HepG2 (cell line): ENCODE measurements around the gene SH3D19. TPM values are rescaled to one million over a fixed set of nuclear protein-coding genes. Genes with fewer than 3 reads are reported as not detected.
A peak's percentile ranks its signal among the peaks of the same experiment; 100 is the strongest.

Experiments used
- ATF7 ChIP-seq, 2 experiments: fragments of 450-650 bp in 1 of 2; sonication (generic) in 1 of 2; formaldehyde crosslinking in 1 of 2; IDR thresholded peaks; 2 replicates each; pipeline versions ENCODE4 v1.4.0 to v1.6.1; 2016 to 2020; ENCODE audit warnings: antibody characterized with exemption in 1 of 2, mild to moderate bottlenecking in 1 of 2, missing genetic modification reagents in 1 of 2
- ELF1 ChIP-seq: sonication (generic); formaldehyde crosslinking; IDR thresholded peaks from 2 replicates; pipeline ENCODE4 v1.4.0; 2020; ENCODE audit warnings: missing genetic modification reagents
- ETV6 ChIP-seq: sonication (generic); formaldehyde crosslinking; conservative IDR thresholded peaks from 2 replicates; pipeline ENCODE4 v1.4.0; 2020; ENCODE audit warnings: missing genetic modification reagents
- HOXD1 ChIP-seq: sonication (generic); formaldehyde crosslinking; IDR thresholded peaks from 2 replicates; pipeline ENCODE4 v1.5.0; 2020; ENCODE audit warnings: missing genetic modification reagents
- JUNB ChIP-seq: sonication (generic); formaldehyde crosslinking; IDR thresholded peaks from 2 replicates; pipeline ENCODE4 v1.8.0; 2022; ENCODE audit warnings: missing genetic modification reagents, mild to moderate bottlenecking, borderline replicate concordance
- NR2F2 ChIP-seq: IDR thresholded peaks from 2 replicates; pipeline ENCODE4 v1.6.1; 2012; ENCODE audit warnings: low read depth, inconsistent platforms, borderline replicate concordance
- SMYD3 ChIP-seq: sonication (generic); formaldehyde crosslinking; IDR thresholded peaks from 2 replicates; pipeline ENCODE4 v1.8.1; 2023; ENCODE audit warnings: mild to moderate bottlenecking, missing genetic modification reagents
- SP140L ChIP-seq: sonication (generic); formaldehyde crosslinking; IDR thresholded peaks from 2 replicates; pipeline ENCODE4 v1.4.0; 2020; ENCODE audit warnings: missing genetic modification reagents, borderline replicate concordance
- ZFP36L1 ChIP-seq: sonication (generic); formaldehyde crosslinking; IDR thresholded peaks from 2 replicates; pipeline ENCODE4 v1.8.0; 2022; ENCODE audit warnings: mild to moderate bottlenecking, missing genetic modification reagents, moderate library complexity
- ZNF10 ChIP-seq: sonication (generic); formaldehyde crosslinking; IDR thresholded peaks from 2 replicates; pipeline ENCODE4 v1.4.0; 2020; ENCODE audit warnings: mild to moderate bottlenecking, low read depth, missing genetic modification reagents, borderline replicate concordance
- ZNF101 ChIP-seq: sonication (generic); formaldehyde crosslinking; IDR thresholded peaks from 2 replicates; pipeline ENCODE4 v1.4.0; 2020; ENCODE audit warnings: mild to moderate bottlenecking, low read depth, missing genetic modification reagents, borderline replicate concordance
- ZNF160 ChIP-seq: sonication (generic); formaldehyde crosslinking; IDR thresholded peaks from 2 replicates; pipeline ENCODE4 v1.8.0; 2022; ENCODE audit warnings: mild to moderate bottlenecking, inconsistent platforms, missing genetic modification reagents
- ZNF367 ChIP-seq: sonication (generic); formaldehyde crosslinking; IDR thresholded peaks from 2 replicates; pipeline ENCODE4 v1.4.0; 2020; ENCODE audit warnings: missing genetic modification reagents, borderline replicate concordance
- ZNF44 ChIP-seq: sonication (generic); formaldehyde crosslinking; IDR thresholded peaks from 2 replicates; pipeline ENCODE4 v1.5.1; 2020; ENCODE audit warnings: mild to moderate bottlenecking, missing genetic modification reagents
- ZNF468 ChIP-seq: sonication (generic); formaldehyde crosslinking; IDR thresholded peaks from 2 replicates; pipeline ENCODE4 v1.8.0; 2022; ENCODE audit warnings: mild to moderate bottlenecking, moderate library complexity, missing genetic modification reagents
- ZNF543 ChIP-seq: sonication (generic); formaldehyde crosslinking; IDR thresholded peaks from 2 replicates; pipeline ENCODE4 v1.4.0; 2020; ENCODE audit warnings: mild to moderate bottlenecking, missing genetic modification reagents
- ZNF615 ChIP-seq: sonication (generic); formaldehyde crosslinking; IDR thresholded peaks from 2 replicates; pipeline ENCODE4 v1.5.0; 2020; ENCODE audit warnings: mild to moderate bottlenecking, missing genetic modification reagents, borderline replicate concordance
- ZNF850 ChIP-seq: sonication (generic); formaldehyde crosslinking; conservative IDR thresholded peaks from 2 replicates; pipeline ENCODE4 v1.9.0; 2021; ENCODE audit warnings: mild to moderate bottlenecking, missing genetic modification reagents
- ZNF883 ChIP-seq: sonication (generic); formaldehyde crosslinking; IDR thresholded peaks from 2 replicates; pipeline ENCODE4 v1.5.1; 2020; ENCODE audit warnings: mild to moderate bottlenecking, missing genetic modification reagents; ENCODE audit errors: not compliant biosample characterization
- ZSCAN22 ChIP-seq: sonication (generic); formaldehyde crosslinking; IDR thresholded peaks from 2 replicates; pipeline ENCODE4 v1.4.0; 2020; ENCODE audit warnings: mild to moderate bottlenecking, missing genetic modification reagents
- polyA plus RNA-seq, 8 experiments: library from polyadenylated mRNA; depleted of rRNA in 3 of 8; stranded (reverse) in 7 of 8; unstranded in 1 of 8; fragments of >200 nt; fragmentation: Illumina TruSeq in 4 of 8; extraction: Trizol in 4 of 8; gene quantifications; 2 replicates each; pipeline versions ENCODE4 v1.2.1 to v1.2.3, GENCODE V29; 2011 to 2016; ENCODE audit warnings: low read depth in 4 of 8, missing spikeins in 1 of 8, mixed read lengths in 1 of 8; ENCODE audit not compliant: insufficient read depth in 1 of 8
- total RNA-seq, 5 experiments: library from RNA; depleted of rRNA; stranded (reverse); fragments of >200 nt; fragmentation: Illumina TruSeq; extraction: Trizol; gene quantifications; 2 replicates each; pipeline ENCODE4 v1.2.3, GENCODE V29; 2016; ENCODE audit warnings: low read depth in 1 of 5
- TF ChIP-seq, protein P1 (sequence below): IDR thresholded peaks from 2 replicates; pipeline ENCODE4 v1.6.1; 2012; ENCODE audit warnings: inconsistent platforms
- TF ChIP-seq, protein P2 (sequence below): sonication (generic); formaldehyde crosslinking; IDR thresholded peaks from 2 replicates; pipeline ENCODE4 v1.4.0; 2020; ENCODE audit warnings: mild to moderate bottlenecking, missing genetic modification reagents
- TF ChIP-seq, protein P3 (sequence below): sonication (generic); formaldehyde crosslinking; IDR thresholded peaks from 2 replicates; pipeline ENCODE4 v1.9.0; 2021; ENCODE audit warnings: missing genetic modification reagents, mild to moderate bottlenecking, borderline replicate concordance
- TF ChIP-seq, protein P4 (sequence below): IDR thresholded peaks from 2 replicates; pipeline ENCODE4 v1.6.1; 2016; ENCODE audit warnings: low read depth

Gene SH3D19
- total and polyA plus RNA-seq, 2 of the 13 experiments (the other 11 are each of a cell fraction or from before 2014, with no cell fraction given) = 31.2 to 38.0 TPM

DNA sequence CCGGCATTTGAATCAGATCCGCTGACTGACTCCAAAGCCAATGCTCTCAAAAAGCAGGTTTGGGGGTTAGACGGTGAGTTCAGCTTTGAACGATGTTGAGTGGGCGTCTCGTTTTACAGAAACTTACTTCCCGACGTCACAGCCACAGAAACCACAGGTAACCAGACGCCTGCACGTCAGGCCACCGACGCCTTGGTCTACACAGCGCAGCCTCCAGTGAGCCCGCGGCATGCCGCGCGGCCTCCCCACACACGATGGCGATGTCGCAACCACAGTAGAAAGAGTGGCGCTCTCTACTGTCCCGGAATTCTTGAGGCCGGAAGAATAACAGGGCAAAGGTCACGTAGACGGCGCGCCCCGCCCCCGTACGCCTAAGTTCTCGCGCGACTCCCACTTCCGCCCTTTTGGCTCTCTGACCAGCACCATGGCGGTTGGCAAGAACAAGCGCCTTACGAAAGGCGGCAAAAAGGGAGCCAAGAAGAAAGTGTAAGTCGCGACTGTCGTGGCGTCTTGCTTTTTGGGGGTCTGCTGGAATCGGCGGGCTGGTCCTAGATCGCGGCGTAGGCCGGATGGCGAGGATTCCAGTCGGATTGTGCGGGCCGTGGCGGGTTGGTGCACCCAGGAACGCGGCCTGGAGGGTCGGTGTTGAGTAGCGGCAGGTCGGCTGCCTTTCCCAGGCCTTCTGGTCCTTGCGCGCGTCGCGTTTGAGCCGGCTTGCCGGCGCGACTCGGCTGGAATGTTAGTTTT is 226.0 kb downstream of the SH3D19 start, which contains the start of gene RPS3A (continued):
- TF ChIP-seq SMYD3 (CRISPR knock-in tag) = peak; percentile 97
- peak; percentile 63; the same call in 1 of the 2 replicates for TF ChIP-seq ZNF44 (CRISPR knock-in tag)
- peak; percentile 69; the same call in 1 of the 2 replicates for TF ChIP-seq ZNF615 (CRISPR knock-in tag)
- TF ChIP-seq ELF1 (CRISPR knock-in tag) = peak; percentile 99
- no peak; the same call in 1 of the 2 replicates for TF ChIP-seq ZFP36L1 (CRISPR knock-in tag)
- TF ChIP-seq JUNB (CRISPR knock-in tag) = peak; percentile 76; the same call in 1 of the 2 replicates
- TF ChIP-seq ZNF850 (CRISPR knock-in tag) = peak; percentile 72; the same call in 1 of the 2 replicates
- 0 out of 2 replicates have a peak, but pooled peaks have one; percentile 51 for TF ChIP-seq ZNF367 (CRISPR knock-in tag)
- peak; percentile 3 for TF ChIP-seq ETV6
- peak; percentile 68; the same call in 1 of the 2 replicates for TF ChIP-seq NR2F2
- TF ChIP-seq, protein P1, sequence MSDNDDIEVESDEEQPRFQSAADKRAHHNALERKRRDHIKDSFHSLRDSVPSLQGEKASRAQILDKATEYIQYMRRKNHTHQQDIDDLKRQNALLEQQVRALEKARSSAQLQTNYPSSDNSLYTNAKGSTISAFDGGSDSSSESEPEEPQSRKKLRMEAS = peak; percentile 94
- TF ChIP-seq ATF7 (IDR thresholded peaks at IDR 0.05) = no peak
- 0 out of 2 replicates have a peak, but pooled peaks have one; percentile 43 for TF ChIP-seq ATF7 (CRISPR knock-in tag; IDR thresholded peaks at IDR 0.05)
- TF ChIP-seq, protein P2, sequence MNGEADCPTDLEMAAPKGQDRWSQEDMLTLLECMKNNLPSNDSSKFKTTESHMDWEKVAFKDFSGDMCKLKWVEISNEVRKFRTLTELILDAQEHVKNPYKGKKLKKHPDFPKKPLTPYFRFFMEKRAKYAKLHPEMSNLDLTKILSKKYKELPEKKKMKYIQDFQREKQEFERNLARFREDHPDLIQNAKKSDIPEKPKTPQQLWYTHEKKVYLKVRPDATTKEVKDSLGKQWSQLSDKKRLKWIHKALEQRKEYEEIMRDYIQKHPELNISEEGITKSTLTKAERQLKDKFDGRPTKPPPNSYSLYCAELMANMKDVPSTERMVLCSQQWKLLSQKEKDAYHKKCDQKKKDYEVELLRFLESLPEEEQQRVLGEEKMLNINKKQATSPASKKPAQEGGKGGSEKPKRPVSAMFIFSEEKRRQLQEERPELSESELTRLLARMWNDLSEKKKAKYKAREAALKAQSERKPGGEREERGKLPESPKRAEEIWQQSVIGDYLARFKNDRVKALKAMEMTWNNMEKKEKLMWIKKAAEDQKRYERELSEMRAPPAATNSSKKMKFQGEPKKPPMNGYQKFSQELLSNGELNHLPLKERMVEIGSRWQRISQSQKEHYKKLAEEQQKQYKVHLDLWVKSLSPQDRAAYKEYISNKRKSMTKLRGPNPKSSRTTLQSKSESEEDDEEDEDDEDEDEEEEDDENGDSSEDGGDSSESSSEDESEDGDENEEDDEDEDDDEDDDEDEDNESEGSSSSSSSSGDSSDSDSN (CRISPR knock-in tag) = peak; percentile 83
- no peak for TF ChIP-seq SP140L
- TF ChIP-seq ZNF883 (CRISPR knock-in tag) = peak; percentile 94
- TF ChIP-seq ZNF468 (CRISPR knock-in tag) = no peak
- TF ChIP-seq HOXD1 (CRISPR knock-in tag) = peak; percentile 92
- peak; percentile 87 for TF ChIP-seq ZNF160 (CRISPR knock-in tag)
- TF ChIP-seq ZNF101 (CRISPR knock-in tag) = peak; percentile 44; the same call in 1 of the 2 replicates
- TF ChIP-seq, protein P3, sequence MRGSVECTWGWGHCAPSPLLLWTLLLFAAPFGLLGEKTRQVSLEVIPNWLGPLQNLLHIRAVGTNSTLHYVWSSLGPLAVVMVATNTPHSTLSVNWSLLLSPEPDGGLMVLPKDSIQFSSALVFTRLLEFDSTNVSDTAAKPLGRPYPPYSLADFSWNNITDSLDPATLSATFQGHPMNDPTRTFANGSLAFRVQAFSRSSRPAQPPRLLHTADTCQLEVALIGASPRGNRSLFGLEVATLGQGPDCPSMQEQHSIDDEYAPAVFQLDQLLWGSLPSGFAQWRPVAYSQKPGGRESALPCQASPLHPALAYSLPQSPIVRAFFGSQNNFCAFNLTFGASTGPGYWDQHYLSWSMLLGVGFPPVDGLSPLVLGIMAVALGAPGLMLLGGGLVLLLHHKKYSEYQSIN (CRISPR knock-in tag) = no peak
- TF ChIP-seq ZNF543 (CRISPR knock-in tag) = peak; percentile 85; the same call in 1 of the 2 replicates
- TF ChIP-seq, protein P4, sequence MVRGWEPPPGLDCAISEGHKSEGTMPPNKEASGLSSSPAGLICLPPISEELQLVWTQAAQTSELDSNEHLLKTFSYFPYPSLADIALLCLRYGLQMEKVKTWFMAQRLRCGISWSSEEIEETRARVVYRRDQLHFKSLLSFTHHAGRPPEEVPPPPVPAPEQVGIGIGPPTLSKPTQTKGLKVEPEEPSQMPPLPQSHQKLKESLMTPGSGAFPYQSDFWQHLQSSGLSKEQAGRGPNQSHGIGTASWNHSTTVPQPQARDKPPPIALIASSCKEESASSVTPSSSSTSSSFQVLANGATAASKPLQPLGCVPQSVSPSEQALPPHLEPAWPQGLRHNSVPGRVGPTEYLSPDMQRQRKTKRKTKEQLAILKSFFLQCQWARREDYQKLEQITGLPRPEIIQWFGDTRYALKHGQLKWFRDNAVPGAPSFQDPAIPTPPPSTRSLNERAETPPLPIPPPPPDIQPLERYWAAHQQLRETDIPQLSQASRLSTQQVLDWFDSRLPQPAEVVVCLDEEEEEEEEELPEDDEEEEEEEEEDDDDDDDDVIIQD = peak; percentile 92
- TF ChIP-seq ZSCAN22 (CRISPR knock-in tag) = 0 out of 2 replicates have a peak, but pooled peaks have one; percentile 26
- TF ChIP-seq ZNF10 = no peak
